ENCODE results near the gene TMBIM1. TPM values are rescaled to one million over a fixed set of nuclear protein-coding genes. Genes with fewer than 3 reads are reported as not detected.

Gene TMBIM1
- total RNA-seq, 1 donor from 2014 or later: 74.9 TPM

GRCh38 chr2:218332920-218333645 lies 40.8 kb upstream of the TMBIM1 start:
- TF ChIP-seq, protein P1, sequence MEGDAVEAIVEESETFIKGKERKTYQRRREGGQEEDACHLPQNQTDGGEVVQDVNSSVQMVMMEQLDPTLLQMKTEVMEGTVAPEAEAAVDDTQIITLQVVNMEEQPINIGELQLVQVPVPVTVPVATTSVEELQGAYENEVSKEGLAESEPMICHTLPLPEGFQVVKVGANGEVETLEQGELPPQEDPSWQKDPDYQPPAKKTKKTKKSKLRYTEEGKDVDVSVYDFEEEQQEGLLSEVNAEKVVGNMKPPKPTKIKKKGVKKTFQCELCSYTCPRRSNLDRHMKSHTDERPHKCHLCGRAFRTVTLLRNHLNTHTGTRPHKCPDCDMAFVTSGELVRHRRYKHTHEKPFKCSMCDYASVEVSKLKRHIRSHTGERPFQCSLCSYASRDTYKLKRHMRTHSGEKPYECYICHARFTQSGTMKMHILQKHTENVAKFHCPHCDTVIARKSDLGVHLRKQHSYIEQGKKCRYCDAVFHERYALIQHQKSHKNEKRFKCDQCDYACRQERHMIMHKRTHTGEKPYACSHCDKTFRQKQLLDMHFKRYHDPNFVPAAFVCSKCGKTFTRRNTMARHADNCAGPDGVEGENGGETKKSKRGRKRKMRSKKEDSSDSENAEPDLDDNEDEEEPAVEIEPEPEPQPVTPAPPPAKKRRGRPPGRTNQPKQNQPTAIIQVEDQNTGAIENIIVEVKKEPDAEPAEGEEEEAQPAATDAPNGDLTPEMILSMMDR (IDR thresholded peaks at IDR 0.05; ENCODE audit: unreplicated experiment): no peak
- no peak for DNase-seq (ENCODE audit: low spot score in 2 of 2, unreplicated experiment in 2 of 2)

GRCh38 chr2:218332288-218332687 lies 40.0 kb upstream of the TMBIM1 start:
- Mint-ChIP-seq H3K27me3 (ENCODE audit: low read depth) (no peaks in the 10 kb centered on the region), H3K27ac (peak overlapping the region; percentile 32), H3K36me3 (peaks cover 6% of the 10 kb centered on the region), H3K4me3 (no peak overlapping the region), H3K4me1 (peaks cover 39% of the 10 kb centered on the region), H3K9me3 (peaks cover 4% of the 10 kb centered on the region)
- TF ChIP-seq, protein P1 (IDR thresholded peaks at IDR 0.05; ENCODE audit: unreplicated experiment): no peak
- no peak for DNase-seq (ENCODE audit: low spot score in 2 of 2, unreplicated experiment in 2 of 2)

More at GRCh38 chr2:218332920-218333645, 40.8 kb upstream of the TMBIM1 start:
- peaks cover 31% of the 10 kb centered on the region for H3K4me1 Mint-ChIP-seq
- H3K27ac Mint-ChIP-seq: peak overlapping the region; percentile 88
- H3K36me3 Mint-ChIP-seq: peaks cover 7% of the 10 kb centered on the region
- no peak overlapping the region for H3K4me3 Mint-ChIP-seq
- H3K9me3 Mint-ChIP-seq: peaks cover 4% of the 10 kb centered on the region
- no peaks in the 10 kb centered on the region for H3K27me3 Mint-ChIP-seq (ENCODE audit: low read depth)

DNA sequence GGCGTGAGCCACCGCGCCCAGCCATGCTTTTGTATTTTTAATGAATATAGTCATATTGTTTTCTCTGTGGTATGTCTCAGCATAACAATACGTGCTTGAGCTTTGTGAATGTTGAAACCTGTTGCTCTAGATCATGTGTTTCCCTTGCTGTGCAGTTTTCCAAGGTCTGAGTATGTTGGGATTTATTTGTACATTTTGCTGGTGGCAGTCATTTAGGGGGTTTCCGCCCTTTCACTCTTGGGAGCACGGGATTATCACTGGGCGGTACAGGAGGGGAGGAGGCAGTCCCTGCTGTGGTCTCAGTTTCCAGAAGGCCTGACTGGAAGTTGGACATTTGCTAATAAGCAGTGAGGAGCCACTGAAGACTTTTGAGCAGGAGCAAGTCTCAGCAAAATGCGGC lies 39.4 kb upstream of the TMBIM1 start:
- H3K27me3 Mint-ChIP-seq (ENCODE audit: low read depth): no peaks in the 10 kb centered on the region
- peaks cover 6% of the 10 kb centered on the region for H3K36me3 Mint-ChIP-seq
- TF ChIP-seq, protein P1 (IDR thresholded peaks at IDR 0.05; ENCODE audit: unreplicated experiment): no peak
- DNase-seq (ENCODE audit: low spot score in 2 of 2, unreplicated experiment in 2 of 2): no peak
- H3K4me3 Mint-ChIP-seq: no peak overlapping the region
- H3K27ac Mint-ChIP-seq: peak overlapping the region; percentile 32
- peaks cover 44% of the 10 kb centered on the region for H3K4me1 Mint-ChIP-seq
- H3K9me3 Mint-ChIP-seq: peaks cover 4% of the 10 kb centered on the region

DNA sequence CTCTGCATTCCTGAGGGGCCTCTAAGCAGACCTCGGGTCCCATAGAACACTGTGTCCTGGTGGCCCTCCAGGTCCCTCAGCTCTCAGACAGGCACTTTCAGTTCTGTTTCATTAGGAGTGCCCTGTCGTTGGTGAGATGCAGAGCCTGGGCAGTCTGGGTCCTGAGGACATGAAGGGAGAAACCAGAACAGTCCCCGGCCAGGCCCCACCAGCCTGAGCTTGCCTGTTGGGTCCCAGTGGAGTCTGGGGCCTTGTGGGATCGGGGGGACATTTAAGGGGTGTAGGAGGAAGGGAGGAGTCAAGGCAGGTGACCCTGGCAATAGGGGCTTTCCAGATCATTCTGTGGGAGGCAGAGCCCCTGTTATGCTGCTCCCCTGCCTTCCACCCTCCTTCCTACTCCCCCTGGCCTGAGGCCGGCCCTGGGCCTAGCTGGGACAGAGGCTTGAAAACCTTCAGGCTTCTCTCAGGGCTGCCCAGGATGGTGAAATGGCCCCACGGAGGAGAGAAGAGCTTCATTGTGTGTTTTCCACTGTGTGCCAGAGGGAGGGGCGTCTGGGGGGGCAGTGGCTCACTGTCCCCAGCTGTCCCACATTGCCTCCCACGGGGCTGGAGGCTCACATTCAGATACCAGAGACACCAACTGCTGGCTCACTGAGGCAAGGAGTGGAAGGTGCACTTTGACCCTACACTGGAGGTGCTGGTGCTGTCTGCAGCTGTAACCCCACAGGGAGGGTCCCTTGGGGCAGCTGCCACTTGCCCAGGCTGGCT lies 37.7 kb upstream of the TMBIM1 start:
- peak overlapping the region; percentile 64 for H3K27ac Mint-ChIP-seq

DNA sequence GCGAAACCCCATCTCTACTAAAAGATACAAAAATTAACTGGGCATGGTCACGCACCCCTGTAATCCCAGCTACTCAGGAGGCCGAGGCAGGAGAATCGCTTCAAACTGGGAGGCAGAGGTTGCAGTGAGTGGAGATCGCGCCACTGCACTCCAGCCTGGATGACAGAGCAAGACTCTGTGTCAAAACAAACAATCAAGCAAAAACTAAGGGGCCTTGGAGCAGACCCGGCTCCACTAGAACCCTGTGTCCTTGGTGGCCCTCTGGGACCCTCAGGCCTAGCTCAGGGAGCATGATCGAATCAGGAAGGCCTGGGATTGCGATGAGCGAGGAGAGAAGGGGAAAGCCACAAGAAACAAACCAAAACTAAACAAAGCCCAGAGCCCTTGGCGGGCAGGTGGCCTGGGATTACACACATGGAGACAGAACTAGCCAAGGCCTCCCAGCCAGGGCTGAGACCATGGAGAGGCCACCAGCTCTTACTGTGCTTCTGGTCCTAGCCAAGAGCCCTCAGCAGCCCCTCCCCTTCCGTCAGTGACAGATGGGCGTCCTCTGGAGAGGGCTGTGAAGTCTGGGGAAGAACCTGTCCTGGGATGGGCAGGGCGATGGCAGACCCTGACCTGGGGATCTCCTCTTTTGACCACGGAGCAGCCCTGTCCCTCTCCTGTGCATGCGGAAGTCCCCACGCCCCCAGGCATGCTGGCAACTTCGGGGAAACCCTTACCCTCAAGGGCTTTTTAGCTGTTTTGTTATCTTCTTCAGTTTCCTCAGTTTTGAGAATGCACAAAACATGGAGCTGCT lies 36.9 kb upstream of the TMBIM1 start:
- peak overlapping the region; percentile 64 for H3K27ac Mint-ChIP-seq
- no peak overlapping the region for H3K4me3 Mint-ChIP-seq
- DNase-seq (ENCODE audit: low spot score in 2 of 2, unreplicated experiment in 2 of 2): no peak
- H3K4me1 Mint-ChIP-seq: peaks cover 65% of the 10 kb centered on the region
- H3K9me3 Mint-ChIP-seq: peaks cover 2% of the 10 kb centered on the region
- no peaks in the 10 kb centered on the region for H3K27me3 Mint-ChIP-seq (ENCODE audit: low read depth)
- H3K36me3 Mint-ChIP-seq: peaks cover 5% of the 10 kb centered on the region
- TF ChIP-seq, protein P1 (IDR thresholded peaks at IDR 0.05; ENCODE audit: unreplicated experiment): no peak

More for the DNA sequence above, 37.7 kb upstream of the TMBIM1 start:
- TF ChIP-seq, protein P1 (IDR thresholded peaks at IDR 0.05; ENCODE audit: unreplicated experiment): no peak
- no peaks in the 10 kb centered on the region for H3K27me3 Mint-ChIP-seq (ENCODE audit: low read depth)
- DNase-seq (ENCODE audit: low spot score in 2 of 2, unreplicated experiment in 2 of 2): no peak
- peaks cover 60% of the 10 kb centered on the region for H3K4me1 Mint-ChIP-seq
- peaks cover 6% of the 10 kb centered on the region for H3K36me3 Mint-ChIP-seq
- no peak overlapping the region for H3K4me3 Mint-ChIP-seq
- peaks cover 4% of the 10 kb centered on the region for H3K9me3 Mint-ChIP-seq

All from mesothelial cell of epicardium (in vitro differentiated cells).